OCI-LY1 (cell line): ENCODE results near the gene SMCO2.

Experiments
- H2AFZ ChIP-seq: fragments of 200-600 bp; sonication (generic), shearing (Covaris generic); 2 replicates; pipeline ENCODE4 v1.6.0; 2014; ENCODE audit warnings: antibody characterized with exemption, mild to moderate bottlenecking, low read length
- H3F3A ChIP-seq: fragments of 200-600 bp; sonication (generic), shearing (Covaris generic); 2 replicates; pipeline ENCODE4 v1.6.0; 2014; ENCODE audit warnings: mild to moderate bottlenecking, antibody characterized with exemption, low read length, moderate library complexity; ENCODE audit not compliant: insufficient read depth
- H3K27ac ChIP-seq: fragments of 200-600 bp; sonication (generic); 2 replicates; pipeline ENCODE4 v1.5.1; 2014; ENCODE audit warnings: low read length, mixed run types, mild to moderate bottlenecking, low read depth; ENCODE audit not compliant: poor library complexity, severe bottlenecking
- H3K27me3 ChIP-seq: fragments of 200-600 bp; sonication (generic); 2 replicates; pipeline ENCODE4 v1.6.0; 2014; ENCODE audit warnings: antibody characterized with exemption, mild to moderate bottlenecking, low read length, moderate library complexity; ENCODE audit not compliant: insufficient read depth
- H3K36me3 ChIP-seq: fragments of 200-600 bp; sonication (generic); 2 replicates; pipeline ENCODE4 v1.6.1; 2014; ENCODE audit warnings: mild to moderate bottlenecking, antibody characterized with exemption, low read length, moderate library complexity, mixed read lengths; ENCODE audit not compliant: insufficient read depth
- H3K4me1 ChIP-seq: fragments of 200-600 bp; sonication (generic); 2 replicates; pipeline ENCODE4 v1.5.1; 2014; ENCODE audit warnings: mild to moderate bottlenecking, low read length, moderate library complexity; ENCODE audit not compliant: insufficient read depth, severe bottlenecking
- H3K4me2 ChIP-seq: fragments of 200-600 bp; sonication (generic), shearing (Covaris generic); 2 replicates; pipeline ENCODE4 v1.6.1; 2014; ENCODE audit warnings: low read length
- H3K4me3 ChIP-seq: fragments of 200-600 bp; sonication (generic); 2 replicates; pipeline ENCODE4 v1.5.1; 2014; ENCODE audit warnings: low read length, low read depth, mild to moderate bottlenecking, mixed read lengths; ENCODE audit not compliant: poor library complexity, severe bottlenecking
- H3K79me2 ChIP-seq: fragments of 200-600 bp; shearing (Covaris generic); 2 replicates; pipeline ENCODE4 v1.6.1; 2016; ENCODE audit warnings: mixed run types, low read length, mixed read lengths; ENCODE audit not compliant: insufficient read depth
- H3K9ac ChIP-seq: fragments of 200-600 bp; sonication (generic), shearing (Covaris generic); 2 replicates; pipeline ENCODE4 v1.6.1; 2014; ENCODE audit warnings: mild to moderate bottlenecking, low read length, mixed read lengths
- H3K9me2 ChIP-seq: fragments of 200-600 bp; sonication (generic), shearing (Covaris generic); 2 replicates; pipeline ENCODE4 v1.6.1; 2014; ENCODE audit warnings: low read depth, mild to moderate bottlenecking, low read length, mixed read lengths
- H3K9me3 ChIP-seq: fragments of 200-600 bp; shearing (Covaris generic); 2 replicates; pipeline ENCODE4 v1.6.1; 2014; ENCODE audit warnings: low read length, mixed read lengths
- H4K20me1 ChIP-seq: fragments of 200-600 bp; sonication (generic), shearing (Covaris generic); 2 replicates; pipeline ENCODE4 v1.6.0; 2016; ENCODE audit warnings: mild to moderate bottlenecking, low read length; ENCODE audit not compliant: insufficient read depth
- CTCF ChIP-seq: fragments of 200-600 bp; sonication (generic), shearing (Covaris generic); IDR thresholded peaks from 2 replicates; pipeline ENCODE4 v1.5.1; 2017; ENCODE audit warnings: mild to moderate bottlenecking, antibody characterized with exemption, low read length, moderate library complexity, mixed read lengths
- EZH2 ChIP-seq: fragments of 200-600 bp; sonication (generic), shearing (Covaris generic); IDR thresholded peaks from 2 replicates; pipeline ENCODE4 v1.8.0; 2017; ENCODE audit warnings: borderline replicate concordance, mixed run types, mild to moderate bottlenecking, antibody characterized with exemption, low read length, moderate library complexity, mixed read lengths

SMCO2 gene

DNA sequence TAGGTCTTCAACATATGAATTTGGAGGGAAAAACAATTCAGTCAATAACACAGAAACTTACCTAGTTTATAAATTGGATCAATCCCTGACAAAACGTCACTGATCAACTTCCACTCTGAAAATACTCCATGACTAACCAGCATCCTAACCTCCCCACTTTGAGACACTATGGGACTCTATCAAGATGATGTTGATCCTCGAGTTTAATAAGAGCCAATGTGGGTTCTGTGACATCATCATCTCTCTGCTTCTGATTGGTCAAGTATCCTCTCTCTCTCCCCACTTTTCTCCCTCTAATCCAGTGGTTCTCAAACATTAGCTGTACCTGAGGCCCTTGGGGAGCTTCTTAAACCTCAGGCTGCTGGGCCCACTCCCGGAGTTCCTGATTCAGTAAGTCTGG lies at the start of gene SMCO2:
TSS of gene SMCO2 (plus strand) at position 301 of the 400 bp plus-strand sequence. CDS start 23,896 bp downstream, outside the sequence.
- no peaks in the 10 kb centered on the region for H3K4me1 ChIP-seq
- no peak within 1 kb of the TSS for H3K27ac ChIP-seq
- no peaks in the 10 kb centered on the region for H3K27me3 ChIP-seq
- no peak within 1 kb of the TSS for H3K4me2 ChIP-seq
- TF ChIP-seq EZH2, result no peak
- no peak for TF ChIP-seq CTCF
- H4K20me1 ChIP-seq, result no peaks in the 10 kb centered on the region
- no peak within 1 kb of the TSS for H2AFZ ChIP-seq
- H3K79me2 ChIP-seq, result no peaks in the 10 kb centered on the region
- no peak within 1 kb of the TSS for H3K4me3 ChIP-seq
- H3K9me3 ChIP-seq, result no peaks in the 10 kb centered on the region
- no peaks in the 10 kb centered on the region for H3F3A ChIP-seq
- no peaks in the 10 kb centered on the region for H3K9me2 ChIP-seq
- no peaks in the 10 kb centered on the region for H3K36me3 ChIP-seq
- H3K9ac ChIP-seq, result no peak within 1 kb of the TSS

DNA sequence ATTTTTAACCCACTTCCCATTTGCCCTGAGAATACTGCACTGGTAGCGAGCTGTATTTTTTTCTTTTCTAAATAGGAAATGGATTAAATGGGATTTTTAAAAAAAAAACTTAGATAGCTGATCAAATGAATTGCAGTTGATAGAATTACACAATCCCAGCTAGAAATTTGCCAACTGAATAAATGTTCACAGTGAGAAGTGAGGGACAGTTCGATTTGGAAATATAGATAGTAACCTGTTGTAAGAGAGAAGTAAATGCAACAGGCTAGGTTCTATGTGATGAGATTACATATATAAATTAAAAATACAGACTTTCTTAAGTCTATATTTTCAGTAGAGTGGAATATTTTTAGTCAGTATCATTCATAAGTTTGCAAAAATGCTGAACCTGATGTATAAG lies 48.1 kb upstream of the SMCO2 start:
- no peak overlapping the region for H2AFZ ChIP-seq
- no peaks in the 10 kb centered on the region for H3K36me3 ChIP-seq
- no peak overlapping the region for H3K4me3 ChIP-seq
- H3K27me3 ChIP-seq, result no peaks in the 10 kb centered on the region
- H3K4me2 ChIP-seq, result no peak overlapping the region
- TF ChIP-seq EZH2, result no peak
- TF ChIP-seq CTCF, result no peak
- H3K27ac ChIP-seq, result no peak overlapping the region
- H3F3A ChIP-seq, result no peaks in the 10 kb centered on the region
- no peaks in the 10 kb centered on the region for H3K9me2 ChIP-seq
- H3K9me3 ChIP-seq, result no peaks in the 10 kb centered on the region
- H3K79me2 ChIP-seq, result no peaks in the 10 kb centered on the region
- no peaks in the 10 kb centered on the region for H3K4me1 ChIP-seq
- no peaks in the 10 kb centered on the region for H4K20me1 ChIP-seq
- no peak overlapping the region for H3K9ac ChIP-seq

GRCh38 chr12:27399074-27399473 lies 47.5 kb upstream of the SMCO2 start:
- TF ChIP-seq CTCF (no peak), EZH2 (no peak)
- Histone ChIP-seq H3K4me1 (no peaks in the 10 kb centered on the region), H4K20me1 (no peaks in the 10 kb centered on the region)

More at GRCh38 chr12:27399074-27399473, 47.5 kb upstream of the SMCO2 start:
- H2AFZ ChIP-seq, result no peak overlapping the region
- H3K9me2 ChIP-seq, result no peaks in the 10 kb centered on the region
- H3K9ac ChIP-seq, result no peak overlapping the region
- no peaks in the 10 kb centered on the region for H3K27me3 ChIP-seq
- no peaks in the 10 kb centered on the region for H3K9me3 ChIP-seq
- H3K4me3 ChIP-seq, result no peak overlapping the region
- no peaks in the 10 kb centered on the region for H3F3A ChIP-seq
- no peak overlapping the region for H3K27ac ChIP-seq
- H3K36me3 ChIP-seq, result no peaks in the 10 kb centered on the region
- H3K4me2 ChIP-seq, result no peak overlapping the region
- no peaks in the 10 kb centered on the region for H3K79me2 ChIP-seq
